Suprapubic skin (tissue), 3 donors: ENCODE measurements around the gene LTO1.

ENCODE experiments used
- POLR2AphosphoS5 ChIP-seq, 3 donors: sonication (generic); formaldehyde crosslinking; IDR thresholded peaks; one replicate each; pipeline ENCODE4 v1.6.1; 2017; ENCODE audit warnings: antibody characterized with exemption in 3 of 3
- TF ChIP-seq, protein P1 (sequence below), 2 donors: fragments of 200-600 bp in 1 of 2; fragments of 450-650 bp in 1 of 2; sonication (generic) in 1 of 2; IDR thresholded peaks; one replicate each; pipeline ENCODE4 v1.5.1; 2016 to 2019; ENCODE audit warnings: antibody characterized with exemption in 2 of 2, mild to moderate bottlenecking in 1 of 2, moderate library complexity in 1 of 2

DNA sequence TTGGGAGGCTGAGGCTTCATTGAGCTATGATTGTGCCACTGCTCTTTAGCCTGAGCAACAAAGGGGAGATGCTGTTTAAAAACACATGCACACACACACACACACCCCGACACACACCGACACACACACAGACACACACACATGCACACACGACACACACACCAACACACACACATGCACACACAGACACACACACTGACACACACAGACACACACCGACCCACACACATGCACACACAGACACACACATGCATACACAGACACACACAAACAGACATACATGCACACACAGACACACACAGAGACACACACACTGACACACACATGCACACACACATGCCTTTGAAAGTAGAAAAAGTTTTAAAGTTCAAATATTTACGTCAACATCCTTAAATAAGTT is 5.5 kb upstream of the LTO1 start:
- TF ChIP-seq, protein P1, sequence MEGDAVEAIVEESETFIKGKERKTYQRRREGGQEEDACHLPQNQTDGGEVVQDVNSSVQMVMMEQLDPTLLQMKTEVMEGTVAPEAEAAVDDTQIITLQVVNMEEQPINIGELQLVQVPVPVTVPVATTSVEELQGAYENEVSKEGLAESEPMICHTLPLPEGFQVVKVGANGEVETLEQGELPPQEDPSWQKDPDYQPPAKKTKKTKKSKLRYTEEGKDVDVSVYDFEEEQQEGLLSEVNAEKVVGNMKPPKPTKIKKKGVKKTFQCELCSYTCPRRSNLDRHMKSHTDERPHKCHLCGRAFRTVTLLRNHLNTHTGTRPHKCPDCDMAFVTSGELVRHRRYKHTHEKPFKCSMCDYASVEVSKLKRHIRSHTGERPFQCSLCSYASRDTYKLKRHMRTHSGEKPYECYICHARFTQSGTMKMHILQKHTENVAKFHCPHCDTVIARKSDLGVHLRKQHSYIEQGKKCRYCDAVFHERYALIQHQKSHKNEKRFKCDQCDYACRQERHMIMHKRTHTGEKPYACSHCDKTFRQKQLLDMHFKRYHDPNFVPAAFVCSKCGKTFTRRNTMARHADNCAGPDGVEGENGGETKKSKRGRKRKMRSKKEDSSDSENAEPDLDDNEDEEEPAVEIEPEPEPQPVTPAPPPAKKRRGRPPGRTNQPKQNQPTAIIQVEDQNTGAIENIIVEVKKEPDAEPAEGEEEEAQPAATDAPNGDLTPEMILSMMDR (IDR thresholded peaks at IDR 0.05), result no peak
- no peak for TF ChIP-seq POLR2AphosphoS5 (IDR thresholded peaks at IDR 0.05)
